Fibroblast of mammary gland (primary cell): ENCODE measurements around the gene PANX2.

Experiments used
- DNase-seq: peaks from one replicate; pipeline ENCODE4 v3.0.0-alpha.2; 2010; ENCODE audit warnings: low read depth
- H3K4me3 ChIP-seq: 2 replicates; pipeline ENCODE4 v1.5.1; 2011; ENCODE audit warnings: low read depth, mild to moderate bottlenecking, low read length, moderate library complexity; ENCODE audit not compliant: control insufficient read depth
- TF ChIP-seq, protein P1 (sequence below): conservative IDR thresholded peaks from 2 replicates; pipeline ENCODE4 v1.5.1; 2011; ENCODE audit warnings: low read depth, low read length, inconsistent platforms; ENCODE audit not compliant: control insufficient read depth, insufficient read depth

PANX2 gene

GRCh38 chr22:50178871-50179869 is 8.6 kb downstream of the PANX2 start:
- no peak overlapping the region for H3K4me3 ChIP-seq
- TF ChIP-seq, protein P1, sequence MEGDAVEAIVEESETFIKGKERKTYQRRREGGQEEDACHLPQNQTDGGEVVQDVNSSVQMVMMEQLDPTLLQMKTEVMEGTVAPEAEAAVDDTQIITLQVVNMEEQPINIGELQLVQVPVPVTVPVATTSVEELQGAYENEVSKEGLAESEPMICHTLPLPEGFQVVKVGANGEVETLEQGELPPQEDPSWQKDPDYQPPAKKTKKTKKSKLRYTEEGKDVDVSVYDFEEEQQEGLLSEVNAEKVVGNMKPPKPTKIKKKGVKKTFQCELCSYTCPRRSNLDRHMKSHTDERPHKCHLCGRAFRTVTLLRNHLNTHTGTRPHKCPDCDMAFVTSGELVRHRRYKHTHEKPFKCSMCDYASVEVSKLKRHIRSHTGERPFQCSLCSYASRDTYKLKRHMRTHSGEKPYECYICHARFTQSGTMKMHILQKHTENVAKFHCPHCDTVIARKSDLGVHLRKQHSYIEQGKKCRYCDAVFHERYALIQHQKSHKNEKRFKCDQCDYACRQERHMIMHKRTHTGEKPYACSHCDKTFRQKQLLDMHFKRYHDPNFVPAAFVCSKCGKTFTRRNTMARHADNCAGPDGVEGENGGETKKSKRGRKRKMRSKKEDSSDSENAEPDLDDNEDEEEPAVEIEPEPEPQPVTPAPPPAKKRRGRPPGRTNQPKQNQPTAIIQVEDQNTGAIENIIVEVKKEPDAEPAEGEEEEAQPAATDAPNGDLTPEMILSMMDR = no peak
- DNase-seq = no peak

DNA sequence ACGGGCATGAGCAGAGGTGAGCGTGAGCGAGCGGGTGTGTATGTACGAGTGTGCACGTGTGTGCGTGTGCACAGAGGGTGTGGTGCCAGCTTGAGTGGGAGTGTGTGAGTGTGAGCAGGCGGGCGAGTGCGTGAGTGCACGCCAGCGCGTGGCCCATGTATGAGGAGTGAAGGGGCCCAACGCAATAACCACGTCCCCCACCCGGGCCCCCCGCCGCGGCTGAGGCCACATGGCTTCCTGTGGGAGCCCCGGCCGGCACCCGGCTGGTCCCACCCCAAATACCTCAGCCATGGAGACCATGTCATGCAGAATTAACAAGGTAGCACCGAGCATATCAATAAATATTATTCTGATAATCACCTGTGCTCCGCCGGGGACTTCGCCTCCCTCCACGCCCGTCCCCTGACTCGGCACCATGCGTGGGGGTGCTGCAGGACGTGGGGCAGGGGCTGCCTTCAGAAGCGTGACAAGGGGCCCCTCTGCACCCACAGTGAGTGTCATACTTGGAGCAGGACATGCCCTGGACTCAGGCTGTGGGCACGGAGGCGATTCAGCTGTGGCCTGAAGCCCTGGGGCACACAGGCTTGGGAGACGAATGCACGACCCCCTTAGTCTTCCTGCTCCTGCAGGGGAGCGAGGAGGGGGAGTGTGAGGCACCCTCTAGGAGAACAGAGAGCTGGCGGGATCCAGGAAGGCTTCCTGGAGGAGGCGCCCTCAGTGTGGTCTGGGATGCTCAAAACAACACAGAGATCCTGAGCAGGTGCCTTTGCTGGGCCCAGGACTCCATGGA is 9.6 kb downstream of the PANX2 start:
- no peak overlapping the region for H3K4me3 ChIP-seq
- DNase-seq = no peak
- TF ChIP-seq, protein P1 = no peak

GRCh38 chr22:50180727-50181521 is 10.4 kb downstream of the PANX2 start:
- H3K4me3 ChIP-seq = no peak overlapping the region
- TF ChIP-seq, protein P1 = no peak
- no peak for DNase-seq

DNA sequence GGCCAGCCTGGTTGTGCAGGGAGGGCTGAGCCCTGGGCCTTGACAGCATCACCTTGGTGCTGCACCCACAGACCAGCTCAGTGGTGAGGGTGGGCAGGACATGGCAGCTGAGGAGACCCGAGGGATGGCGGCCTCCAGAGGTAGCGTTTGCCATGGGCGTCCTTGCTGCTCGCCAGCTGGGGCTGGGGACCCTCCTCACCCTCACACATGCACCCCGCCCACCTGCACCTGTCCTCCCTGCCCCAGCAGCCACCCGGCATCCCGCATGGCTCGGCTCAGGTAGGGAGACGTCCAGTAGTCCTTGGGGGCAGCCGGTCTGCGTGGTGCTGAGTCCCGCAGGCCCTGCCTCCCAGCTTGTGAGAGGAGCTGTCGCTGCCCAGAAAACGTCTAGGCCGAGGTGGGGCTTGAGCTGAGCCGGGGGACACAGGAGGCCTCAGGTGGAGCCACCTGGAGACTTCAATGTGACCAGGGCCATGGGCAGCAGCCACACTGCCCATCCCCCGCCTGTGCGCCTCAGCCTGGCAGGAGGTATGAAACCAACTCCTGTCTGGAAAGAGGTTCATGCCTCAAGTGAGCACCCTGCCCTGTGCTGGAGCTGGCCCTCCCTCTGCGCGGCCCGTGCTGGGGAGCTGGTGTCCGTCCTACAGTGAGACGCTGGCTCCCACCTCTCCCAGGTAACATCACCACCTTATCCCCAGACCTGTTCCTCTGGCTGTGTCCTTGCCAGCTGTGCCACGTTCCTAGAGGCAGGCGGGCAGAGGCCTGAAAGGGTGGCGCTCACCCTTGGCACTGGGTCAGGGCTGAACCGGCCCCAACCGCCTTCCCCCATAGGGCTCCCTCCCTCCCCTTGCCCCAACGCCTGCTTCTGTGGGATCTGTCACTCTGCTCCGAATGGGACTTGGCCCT is 11.9 kb downstream of the PANX2 start:
- TF ChIP-seq, protein P1 = no peak
- DNase-seq = no peak
- no peak overlapping the region for H3K4me3 ChIP-seq

GRCh38 chr22:50183141-50183971 is 12.8 kb downstream of the PANX2 start:
- DNase-seq = no peak
- TF ChIP-seq, protein P1 = no peak
- no peak overlapping the region for H3K4me3 ChIP-seq
